Uterus (tissue), 4 donors: Measurements from ENCODE around the gene C2orf49. TPM values are rescaled to one million over a fixed set of nuclear protein-coding genes. Genes with fewer than 3 reads are reported as not detected.
"Not testable (repeated sequence)": the region's sequence is repeated elsewhere in the genome, so short reads cannot be mapped to it uniquely, and the experiment has no call there.

ENCODE experiments used
- DNase-seq, 2 donors: peaks; one replicate each; pipeline ENCODE4 v3.0.0-alpha.2; 2019 to 2020
- H3K27ac ChIP-seq, 2 donors: fragments of 200-600 bp; sonication (generic); 1 replicate in 1 of 2; 2 replicates in 1 of 2; pipeline ENCODE4 v1.5.1; 2016 to 2018
- H3K27me3 ChIP-seq, 2 donors: fragments of 200-600 bp; sonication (generic); one replicate each; pipeline ENCODE4 v1.5.1; 2018 to 2019; ENCODE audit warnings: control low read depth in 1 of 2
- H3K36me3 ChIP-seq, 2 donors: fragments of 200-600 bp; sonication (generic); one replicate each; pipeline ENCODE4 v1.5.1; 2019; ENCODE audit warnings: control low read depth in 1 of 2
- H3K4me1 ChIP-seq, 2 donors: fragments of 200-600 bp; sonication (generic); one replicate each; pipeline ENCODE4 v1.5.1; 2018 to 2019; ENCODE audit warnings: control low read depth in 1 of 2
- H3K4me3 ChIP-seq, 2 donors: fragments of 200-600 bp; sonication (generic); 1 replicate in 1 of 2; 2 replicates in 1 of 2; pipeline ENCODE4 v1.5.1; 2018 to 2019; ENCODE audit warnings: mild to moderate bottlenecking in 1 of 2
- H3K9me3 ChIP-seq, 2 donors: fragments of 200-600 bp; sonication (generic); one replicate each; pipeline ENCODE4 v1.5.1; 2019; ENCODE audit warnings: control low read depth in 1 of 2
- POLR2A ChIP-seq, 2 donors: fragments of 450-650 bp; IDR thresholded peaks; one replicate each; pipeline ENCODE4 v1.6.1; 2016; ENCODE audit warnings: antibody characterized with exemption in 2 of 2, mild to moderate bottlenecking in 1 of 2, moderate library complexity in 1 of 2
- intact Hi-C: fragments of 100-400 bp; cut with DNase I; formaldehyde crosslinking; loops from one replicate; pipeline ENCODE4 v1.15.1; 2023; ENCODE audit warnings: low total_unique reads
- total RNA-seq, 4 donors: library from RNA; depleted of rRNA in 3 of 4; stranded (reverse); fragments of >200 nt in 3 of 4; gene quantifications; one replicate each; pipeline versions ENCODE4 v1.1.0 to v1.2.4, GENCODE V29; 2014 to 2023
- TF ChIP-seq, protein P1 (sequence below), 4 experiments: fragments of 200-600 bp in 2 of 4; fragments of 450-650 bp in 2 of 4; sonication (generic) in 2 of 4; IDR thresholded peaks; one replicate each; pipeline ENCODE4 v1.5.1; 2016 to 2019; ENCODE audit warnings: antibody characterized with exemption in 4 of 4, mild to moderate bottlenecking in 2 of 4, moderate library complexity in 1 of 4
- donor health status: DM: yes; HTN: yes; CAD: no.

The C2orf49 gene
- total RNA-seq, 4 donors from 2014 or later = 10.2 to 62.6 (median 22.8) TPM

DNA sequence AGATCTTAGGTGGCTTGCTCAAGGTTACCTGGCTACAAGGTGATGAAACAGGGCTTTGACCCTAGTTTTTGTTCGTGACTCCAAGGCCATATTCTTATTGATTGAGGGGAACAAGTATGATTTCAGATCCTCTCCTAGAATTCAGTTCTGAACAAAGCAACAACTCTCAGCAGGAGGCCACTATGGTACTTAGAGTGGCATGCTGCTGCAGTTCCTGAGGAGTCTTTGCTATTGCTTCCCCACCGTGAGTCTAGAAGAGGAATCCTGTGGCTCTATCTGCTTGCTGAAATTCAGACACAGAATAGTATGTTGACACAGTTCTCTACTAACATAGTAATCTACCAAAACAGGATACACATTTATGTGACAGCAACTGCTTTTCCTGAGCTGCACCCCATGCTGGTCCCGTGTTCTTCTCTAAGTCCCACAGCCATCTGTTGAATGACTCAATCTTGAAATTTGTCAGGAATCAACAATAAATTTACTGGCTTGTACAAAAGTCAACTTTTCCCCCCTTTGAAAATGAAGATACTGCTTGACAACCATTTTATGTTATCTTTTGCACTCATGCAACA, 11.9 kb upstream of the C2orf49 start:
- Histone ChIP-seq H3K4me1 (no peaks in the 10 kb centered on the region), H3K27ac (no peak overlapping the region), H3K4me3 (no peak overlapping the region), H3K9me3 (no peaks in the 10 kb centered on the region), H3K36me3 (no peaks in the 10 kb centered on the region), H3K27me3 (no peaks in the 10 kb centered on the region)
- no peak for DNase-seq
- TF ChIP-seq POLR2A (IDR thresholded peaks at IDR 0.05) = no peak
- TF ChIP-seq, protein P1, sequence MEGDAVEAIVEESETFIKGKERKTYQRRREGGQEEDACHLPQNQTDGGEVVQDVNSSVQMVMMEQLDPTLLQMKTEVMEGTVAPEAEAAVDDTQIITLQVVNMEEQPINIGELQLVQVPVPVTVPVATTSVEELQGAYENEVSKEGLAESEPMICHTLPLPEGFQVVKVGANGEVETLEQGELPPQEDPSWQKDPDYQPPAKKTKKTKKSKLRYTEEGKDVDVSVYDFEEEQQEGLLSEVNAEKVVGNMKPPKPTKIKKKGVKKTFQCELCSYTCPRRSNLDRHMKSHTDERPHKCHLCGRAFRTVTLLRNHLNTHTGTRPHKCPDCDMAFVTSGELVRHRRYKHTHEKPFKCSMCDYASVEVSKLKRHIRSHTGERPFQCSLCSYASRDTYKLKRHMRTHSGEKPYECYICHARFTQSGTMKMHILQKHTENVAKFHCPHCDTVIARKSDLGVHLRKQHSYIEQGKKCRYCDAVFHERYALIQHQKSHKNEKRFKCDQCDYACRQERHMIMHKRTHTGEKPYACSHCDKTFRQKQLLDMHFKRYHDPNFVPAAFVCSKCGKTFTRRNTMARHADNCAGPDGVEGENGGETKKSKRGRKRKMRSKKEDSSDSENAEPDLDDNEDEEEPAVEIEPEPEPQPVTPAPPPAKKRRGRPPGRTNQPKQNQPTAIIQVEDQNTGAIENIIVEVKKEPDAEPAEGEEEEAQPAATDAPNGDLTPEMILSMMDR (IDR thresholded peaks at IDR 0.05) = no peak
- intact Hi-C loops = no loop called here

DNA sequence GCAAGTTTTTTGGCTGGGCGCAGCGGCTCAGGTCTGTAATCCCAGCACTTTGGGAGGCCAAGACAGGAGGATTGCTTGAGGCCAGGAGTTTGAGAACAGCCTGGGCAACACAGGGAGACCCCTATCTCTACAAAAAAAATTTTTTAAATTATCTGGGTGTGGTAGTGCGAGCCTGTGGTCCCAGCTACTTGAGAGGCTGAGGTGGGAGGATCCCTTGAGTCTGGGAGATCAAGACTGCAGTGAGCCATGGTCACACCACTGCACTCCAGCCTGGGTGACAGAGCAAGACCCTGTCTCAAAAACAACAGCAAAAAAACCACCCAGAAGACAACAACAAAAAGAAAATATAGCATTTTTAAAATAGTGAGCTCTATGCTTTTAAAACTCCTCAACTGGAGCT, 10.1 kb upstream of the C2orf49 start:
- intact Hi-C loops, H3K27me3 ChIP-seq, H3K36me3 ChIP-seq, H3K27ac ChIP-seq, DNase-seq, H3K4me1 ChIP-seq, H3K4me3 ChIP-seq, H3K9me3 ChIP-seq: not testable (repeated sequence)

GRCh38 chr2:105327690-105328089, 9.7 kb upstream of the C2orf49 start:
- Histone ChIP-seq H3K4me3 (no peak overlapping the region), H3K27ac (no peak overlapping the region), H3K36me3 (no peaks in the 10 kb centered on the region), H3K27me3 (no peaks in the 10 kb centered on the region), H3K9me3 (no peaks in the 10 kb centered on the region), H3K4me1 (no peaks in the 10 kb centered on the region)
- DNase-seq = no peak
- TF ChIP-seq, protein P1 (IDR thresholded peaks at IDR 0.05) = no peak
- TF ChIP-seq POLR2A (IDR thresholded peaks at IDR 0.05) = no peak
- intact Hi-C loops = no loop called here

DNA sequence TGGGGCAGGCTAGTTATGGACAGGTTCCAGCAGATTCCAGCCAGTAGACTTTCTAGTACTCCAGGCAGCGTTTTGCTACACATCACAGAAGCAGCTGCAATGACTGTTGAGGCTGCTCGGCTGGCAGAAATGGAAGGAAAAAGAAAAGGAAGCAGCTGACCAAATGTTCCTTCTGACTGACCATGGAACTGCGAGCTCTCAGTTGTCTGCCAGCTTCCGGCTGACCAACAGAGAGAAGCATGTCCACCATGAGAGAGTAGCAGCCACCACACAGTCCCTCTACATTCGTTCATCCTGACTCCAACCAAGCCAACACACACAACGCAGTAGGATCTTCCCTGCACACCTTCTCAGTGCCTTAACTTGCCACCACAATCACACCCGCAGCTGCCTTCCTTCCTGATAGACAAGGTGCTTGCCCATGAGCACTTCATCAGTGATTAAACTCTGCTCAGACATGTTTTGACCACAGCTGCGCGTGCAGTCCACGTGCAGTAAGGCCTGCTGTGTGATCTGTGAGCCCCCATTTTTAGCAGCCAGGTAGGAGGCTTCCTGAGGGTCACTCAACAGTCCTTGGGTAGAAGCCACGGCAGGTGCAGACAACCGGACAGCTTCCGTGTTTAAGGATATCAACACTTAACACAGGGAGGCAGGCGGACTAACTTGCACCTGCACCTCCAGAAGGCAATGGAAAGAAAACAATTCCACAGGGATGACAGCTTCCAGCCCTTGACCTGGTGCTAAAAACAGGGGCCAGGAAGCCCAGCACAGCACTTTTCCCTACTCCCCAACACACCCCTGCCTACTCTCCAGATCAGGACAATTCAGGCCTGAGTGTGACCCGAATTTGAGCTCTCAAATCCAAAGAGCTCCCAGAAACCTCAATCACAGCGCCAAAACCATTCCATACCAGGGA, 8.8 kb upstream of the C2orf49 start:
- Histone ChIP-seq H3K4me3 (peak overlapping the region; percentile 31 to 60), H3K4me1 (no peaks in the 10 kb centered on the region), H3K27ac (peak overlapping the region; percentile 75 to 84), H3K27me3 (no peaks in the 10 kb centered on the region), H3K9me3 (no peaks in the 10 kb centered on the region), H3K36me3 (no peaks in the 10 kb centered on the region)
- intact Hi-C loops = no loop called here
- no peak for DNase-seq
- no peak for TF ChIP-seq POLR2A (IDR thresholded peaks at IDR 0.05)
- TF ChIP-seq, protein P1 (IDR thresholded peaks at IDR 0.05) = no peak

DNA sequence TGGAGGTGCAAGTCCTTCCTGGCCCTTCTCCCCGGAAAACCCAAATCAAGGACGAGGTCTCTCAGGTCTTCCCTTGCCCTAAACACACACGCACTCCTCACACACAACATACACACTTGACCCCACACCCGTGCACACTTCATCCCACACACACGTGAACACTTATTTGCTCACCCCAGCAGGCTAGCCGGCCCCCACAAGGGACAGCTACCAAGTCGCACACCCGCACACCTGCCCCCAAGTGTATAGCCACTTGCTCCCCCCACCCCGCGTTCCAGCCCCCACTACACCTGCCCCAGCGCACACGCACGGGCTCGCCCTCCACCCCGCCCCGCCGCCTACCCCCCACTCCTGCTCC, 8.2 kb upstream of the C2orf49 start:
- DNase-seq = no peak
- Histone ChIP-seq H3K36me3 (no peaks in the 10 kb centered on the region), H3K27ac (peak overlapping the region; percentile 75 to 84), H3K9me3 (no peaks in the 10 kb centered on the region), H3K27me3 (no peaks in the 10 kb centered on the region), H3K4me3 (peak overlapping the region; percentile 31 to 60), H3K4me1 (no peaks in the 10 kb centered on the region)
- intact Hi-C loops = no loop called here
- no peak for TF ChIP-seq POLR2A (IDR thresholded peaks at IDR 0.05)
- TF ChIP-seq, protein P1 (IDR thresholded peaks at IDR 0.05) = no peak
